PC-3 (cell line): Measurements from ENCODE around the gene LFNG.

ENCODE experiments used
- EZH2 ChIP-seq: fragments of 300-600 bp; sonication (generic); IDR thresholded peaks from one replicate; pipeline ENCODE4 v1.6.1; 2017; ENCODE audit warnings: antibody characterized with exemption, mild to moderate bottlenecking, low read length; ENCODE audit not compliant: unreplicated experiment
- TF ChIP-seq, protein P1 (sequence below): fragments of 300-600 bp; sonication (generic); conservative IDR thresholded peaks from 2 replicates; pipeline ENCODE4 v1.5.1; 2017; ENCODE audit warnings: antibody characterized with exemption, low read depth, mild to moderate bottlenecking, low read length

DNA sequence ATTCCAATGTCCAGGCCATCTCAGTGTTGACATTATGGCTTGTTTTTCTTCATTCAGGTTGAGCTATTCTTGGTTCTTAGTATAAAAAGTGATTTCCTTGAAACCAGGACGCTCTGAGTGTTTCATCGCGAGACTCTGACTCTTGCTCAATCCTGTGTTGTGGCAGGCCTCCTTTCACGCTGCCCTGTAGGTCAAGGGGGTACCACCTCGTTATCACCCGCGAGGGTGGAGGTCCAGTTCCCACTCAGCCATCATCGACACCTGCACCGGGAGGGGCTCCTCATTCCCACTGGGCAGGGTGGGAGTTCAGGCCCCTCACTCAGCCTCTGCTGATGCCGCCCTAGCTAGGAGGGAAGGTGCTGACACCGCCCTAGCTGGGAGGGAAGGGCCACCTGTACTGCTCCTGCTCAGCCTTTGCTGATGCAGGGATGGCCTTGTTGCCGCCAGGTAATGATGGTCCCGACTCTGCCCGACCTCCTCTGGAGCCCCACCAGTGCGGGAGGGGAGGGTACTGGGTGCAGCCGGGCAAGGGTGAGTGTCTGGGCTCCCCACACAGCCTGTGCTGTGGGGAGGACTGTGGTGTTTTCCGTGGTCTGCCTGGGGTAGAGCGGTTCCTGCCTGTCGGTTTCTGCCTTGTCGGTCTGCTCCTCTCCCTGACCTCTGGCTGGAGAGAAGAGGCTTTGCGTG is 55.6 kb downstream of the LFNG start:
- TF ChIP-seq, protein P1, sequence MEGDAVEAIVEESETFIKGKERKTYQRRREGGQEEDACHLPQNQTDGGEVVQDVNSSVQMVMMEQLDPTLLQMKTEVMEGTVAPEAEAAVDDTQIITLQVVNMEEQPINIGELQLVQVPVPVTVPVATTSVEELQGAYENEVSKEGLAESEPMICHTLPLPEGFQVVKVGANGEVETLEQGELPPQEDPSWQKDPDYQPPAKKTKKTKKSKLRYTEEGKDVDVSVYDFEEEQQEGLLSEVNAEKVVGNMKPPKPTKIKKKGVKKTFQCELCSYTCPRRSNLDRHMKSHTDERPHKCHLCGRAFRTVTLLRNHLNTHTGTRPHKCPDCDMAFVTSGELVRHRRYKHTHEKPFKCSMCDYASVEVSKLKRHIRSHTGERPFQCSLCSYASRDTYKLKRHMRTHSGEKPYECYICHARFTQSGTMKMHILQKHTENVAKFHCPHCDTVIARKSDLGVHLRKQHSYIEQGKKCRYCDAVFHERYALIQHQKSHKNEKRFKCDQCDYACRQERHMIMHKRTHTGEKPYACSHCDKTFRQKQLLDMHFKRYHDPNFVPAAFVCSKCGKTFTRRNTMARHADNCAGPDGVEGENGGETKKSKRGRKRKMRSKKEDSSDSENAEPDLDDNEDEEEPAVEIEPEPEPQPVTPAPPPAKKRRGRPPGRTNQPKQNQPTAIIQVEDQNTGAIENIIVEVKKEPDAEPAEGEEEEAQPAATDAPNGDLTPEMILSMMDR, result no peak
- no peak for TF ChIP-seq EZH2
